GM23248 (cell line): Measurements from ENCODE around the gene USP36.

ENCODE experiments used
- EZH2 ChIP-seq: fragments of 200-600 bp; sonication (generic); IDR thresholded peaks from 2 replicates; pipeline ENCODE4 v1.6.1; 2018; ENCODE audit warnings: antibody characterized with exemption, mild to moderate bottlenecking; ENCODE audit not compliant: insufficient read depth, poor library complexity, severe bottlenecking
- EZH2phosphoT487 ChIP-seq: fragments of 200-600 bp; sonication (generic); IDR thresholded peaks from 2 replicates; pipeline ENCODE4 v1.6.1; 2018; ENCODE audit warnings: antibody characterized with exemption, moderate library complexity, mild to moderate bottlenecking, low read depth; ENCODE audit not compliant: insufficient read depth

- no peak for TF ChIP-seq EZH2phosphoT487
- no peak for TF ChIP-seq EZH2
Observed at GRCh38 chr17:78853926-78854394, 13.3 kb upstream of the USP36 start.
